Measurements from ENCODE around the gene EDIL3.

DNA sequence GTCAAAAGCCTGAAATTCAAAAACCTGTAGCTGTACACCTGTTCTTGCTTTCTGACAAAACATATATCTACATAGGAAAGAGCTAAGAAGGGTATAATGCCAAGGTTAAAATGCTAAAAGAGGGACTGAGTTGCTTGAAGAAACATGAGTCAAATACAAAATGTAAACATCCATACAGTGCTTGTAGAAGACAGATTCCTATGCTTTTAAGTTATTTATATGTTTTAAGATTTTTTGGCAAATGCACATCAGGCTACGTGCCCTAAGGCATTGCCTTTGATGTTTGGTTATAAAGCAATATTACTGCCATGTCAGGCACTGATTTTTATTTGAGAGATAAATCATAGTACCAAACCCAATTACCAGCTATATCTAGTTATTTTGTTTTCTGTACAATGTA lies 269.0 kb downstream of the EDIL3 start:
- TF ChIP-seq, protein P1, sequence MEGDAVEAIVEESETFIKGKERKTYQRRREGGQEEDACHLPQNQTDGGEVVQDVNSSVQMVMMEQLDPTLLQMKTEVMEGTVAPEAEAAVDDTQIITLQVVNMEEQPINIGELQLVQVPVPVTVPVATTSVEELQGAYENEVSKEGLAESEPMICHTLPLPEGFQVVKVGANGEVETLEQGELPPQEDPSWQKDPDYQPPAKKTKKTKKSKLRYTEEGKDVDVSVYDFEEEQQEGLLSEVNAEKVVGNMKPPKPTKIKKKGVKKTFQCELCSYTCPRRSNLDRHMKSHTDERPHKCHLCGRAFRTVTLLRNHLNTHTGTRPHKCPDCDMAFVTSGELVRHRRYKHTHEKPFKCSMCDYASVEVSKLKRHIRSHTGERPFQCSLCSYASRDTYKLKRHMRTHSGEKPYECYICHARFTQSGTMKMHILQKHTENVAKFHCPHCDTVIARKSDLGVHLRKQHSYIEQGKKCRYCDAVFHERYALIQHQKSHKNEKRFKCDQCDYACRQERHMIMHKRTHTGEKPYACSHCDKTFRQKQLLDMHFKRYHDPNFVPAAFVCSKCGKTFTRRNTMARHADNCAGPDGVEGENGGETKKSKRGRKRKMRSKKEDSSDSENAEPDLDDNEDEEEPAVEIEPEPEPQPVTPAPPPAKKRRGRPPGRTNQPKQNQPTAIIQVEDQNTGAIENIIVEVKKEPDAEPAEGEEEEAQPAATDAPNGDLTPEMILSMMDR (IDR thresholded peaks at IDR 0.05), result no peak
- TF ChIP-seq POLR2A (IDR thresholded peaks at IDR 0.05), result no peak

All from esophagus squamous epithelium (tissue), 4 donors.